HG03354 (cell line): ENCODE measurements around the gene CAP2.

Experiments
- ATAC-seq: cut with Tn5 transposase; IDR thresholded peaks from one replicate; pipeline ENCODE4 v1.9.1; 2021; ENCODE audit warnings: mild to moderate bottlenecking; ENCODE audit not compliant: unreplicated experiment, poor library complexity, severe bottlenecking

Gene CAP2

DNA sequence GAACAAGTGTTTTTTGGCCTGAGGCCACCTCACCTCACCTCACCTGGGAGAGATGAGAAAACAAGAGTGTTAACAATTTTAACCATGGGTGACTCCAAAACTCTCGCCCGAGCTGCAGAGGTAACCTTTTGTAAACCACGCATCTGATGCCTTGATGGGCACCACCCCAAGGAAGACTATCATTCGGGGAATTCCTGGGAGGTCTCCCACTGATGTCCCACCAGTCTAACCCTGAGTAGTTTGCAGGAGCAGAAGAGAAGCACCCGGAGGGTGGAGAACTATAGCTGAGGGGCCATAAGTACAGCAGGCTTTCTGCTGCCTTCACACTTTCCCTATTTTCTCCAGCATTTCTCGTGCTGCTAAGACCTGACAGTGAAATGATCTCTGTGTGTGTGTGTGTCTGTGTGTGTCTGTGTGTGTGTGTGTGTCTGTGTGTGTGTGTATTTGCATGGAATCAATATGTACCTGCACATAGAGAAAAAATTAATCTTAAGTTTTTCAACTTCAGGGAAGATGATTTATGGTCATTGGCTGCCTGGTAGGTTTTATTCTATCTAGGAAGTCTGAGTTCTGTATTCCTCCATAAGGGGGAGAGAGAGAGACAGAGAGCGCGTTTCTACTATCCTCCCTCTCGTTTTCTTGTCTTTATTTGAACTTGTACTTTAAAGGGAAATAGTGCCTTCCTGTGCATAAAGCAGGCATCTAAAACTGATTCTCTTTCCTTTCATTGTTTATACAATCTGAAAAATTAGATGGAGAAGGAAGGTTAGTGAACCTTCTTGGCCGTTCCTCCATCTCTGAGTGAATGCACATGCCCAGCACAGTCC lies 75.8 kb downstream of the CAP2 start:
- ATAC-seq, result no peak

DNA sequence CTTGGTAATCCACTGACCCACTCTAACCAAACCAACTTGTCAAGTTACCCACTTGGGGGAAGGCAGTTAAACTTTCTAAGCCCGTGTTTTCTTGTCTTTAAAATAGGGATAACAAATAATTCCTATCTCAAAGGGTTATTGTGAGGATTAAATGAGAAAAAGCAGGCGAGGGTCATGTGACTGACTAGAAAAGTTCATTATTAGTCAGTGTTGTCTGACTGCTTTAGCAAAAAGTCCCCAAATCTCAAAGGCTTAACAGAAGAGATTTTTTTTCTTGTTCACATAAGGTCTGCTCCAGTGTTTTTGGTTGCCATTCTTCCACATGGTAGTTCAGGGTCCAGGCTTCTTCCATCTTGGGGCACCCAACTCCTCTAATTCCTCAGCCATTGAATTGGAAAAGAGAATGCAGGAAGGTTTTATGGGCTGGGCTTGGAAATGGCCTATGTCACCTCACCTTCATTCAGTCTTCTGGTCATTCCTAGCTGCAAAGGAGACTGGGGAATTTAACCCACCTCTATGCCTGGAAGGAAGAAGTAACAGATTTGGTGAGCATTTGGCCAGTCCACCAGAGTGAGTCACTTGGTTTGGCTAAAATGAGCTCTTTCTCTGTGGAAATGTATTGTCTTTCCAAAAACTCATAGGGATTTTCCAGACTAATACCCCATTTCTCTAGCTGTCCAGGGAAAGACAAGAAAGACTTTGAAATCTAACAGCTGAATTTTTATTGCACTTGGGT lies 77.0 kb downstream of the CAP2 start:
- no peak for ATAC-seq

DNA sequence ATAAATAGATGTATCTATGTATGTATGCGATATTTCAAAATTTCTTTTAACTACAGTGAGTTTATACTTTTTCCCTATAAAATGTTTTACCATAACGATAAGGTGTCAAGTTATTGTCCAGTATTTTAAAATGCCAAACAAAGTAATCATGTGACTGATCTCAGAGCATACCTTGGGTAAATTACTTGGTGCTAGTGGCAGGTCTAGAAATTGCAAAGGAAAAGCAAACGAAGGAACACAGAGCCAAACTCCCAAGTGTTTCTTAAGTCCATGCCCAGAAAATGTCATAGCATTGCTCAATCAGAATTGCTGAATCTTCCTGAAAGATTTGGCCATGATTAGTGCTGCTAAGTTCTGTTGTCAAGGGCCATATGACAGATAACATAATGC lies 77.5 kb downstream of the CAP2 start:
- ATAC-seq, result no peak

- no peak for ATAC-seq
Measured at GRCh38 chr6:17472653-17473183, 79.3 kb downstream of the CAP2 start.

- no peak for ATAC-seq
Measured at GRCh38 chr6:17473554-17473953, 80.2 kb downstream of the CAP2 start.

- no peak for ATAC-seq
Measured at GRCh38 chr6:17474289-17474688, 80.9 kb downstream of the CAP2 start.

- ATAC-seq, result no peak
Measured at GRCh38 chr6:17475606-17476244, 82.3 kb downstream of the CAP2 start.

DNA sequence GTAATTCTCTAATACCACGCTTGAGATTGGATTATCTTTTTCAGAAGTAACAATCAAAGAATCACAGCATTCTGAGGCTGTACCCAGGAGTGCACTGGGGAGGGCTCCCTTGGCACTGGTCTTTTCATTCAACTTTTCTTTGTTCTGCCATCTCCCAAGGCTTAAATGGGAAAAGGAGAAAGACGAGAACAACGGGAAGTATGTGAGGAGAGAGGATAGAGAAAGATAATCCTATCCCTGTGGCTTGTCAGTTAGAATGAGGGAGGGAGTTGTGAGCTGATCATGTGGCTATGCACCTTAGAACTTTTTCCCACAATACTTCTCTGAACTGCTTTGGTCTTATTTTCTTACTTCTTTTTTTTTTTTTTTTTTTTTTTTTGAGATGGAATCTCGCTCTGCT lies 83.1 kb downstream of the CAP2 start:
- ATAC-seq, result no peak

- no peak for ATAC-seq
Measured at GRCh38 chr6:17477356-17477755, 84.0 kb downstream of the CAP2 start.

GRCh38 chr6:17478223-17478907 lies 85.0 kb downstream of the CAP2 start:
- no peak for ATAC-seq

DNA sequence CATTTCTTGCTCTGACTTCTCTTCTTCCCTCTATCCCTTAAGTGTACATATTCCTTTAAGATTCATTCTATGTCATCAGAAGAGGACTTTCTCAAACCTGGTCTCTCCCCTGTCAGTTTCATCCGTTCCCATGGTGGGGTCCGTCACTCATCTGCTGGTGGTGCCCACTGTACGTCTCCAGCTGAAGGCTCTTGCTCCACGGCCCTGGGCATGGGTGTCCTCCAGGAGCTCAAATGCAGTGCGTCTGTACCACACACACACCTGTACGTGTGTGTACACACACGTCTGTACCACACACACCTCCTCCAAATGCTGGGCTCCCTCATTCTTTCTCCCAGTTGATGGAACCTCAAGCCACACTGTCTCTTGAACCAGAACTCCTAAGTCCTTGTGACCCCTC lies 85.6 kb downstream of the CAP2 start:
- no peak for ATAC-seq

DNA sequence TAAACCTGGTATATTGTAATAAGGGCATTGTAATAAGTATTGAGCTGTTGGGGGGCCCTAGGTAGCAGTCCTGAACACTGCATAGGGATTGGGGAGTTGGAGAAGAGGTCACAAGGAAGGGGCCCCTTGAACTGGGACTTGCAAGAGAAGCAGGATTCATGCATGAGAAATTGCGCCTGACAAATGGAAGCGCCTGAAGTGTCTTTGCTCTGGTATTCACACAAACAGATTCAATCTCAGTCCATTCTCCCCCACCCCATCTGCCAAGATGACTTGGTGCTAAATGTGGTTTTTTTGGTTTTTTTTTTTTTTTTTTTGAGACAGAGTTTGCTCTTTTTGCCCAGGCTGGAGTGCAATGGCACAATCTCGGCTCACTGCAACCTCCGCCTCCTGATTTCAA lies 87.1 kb downstream of the CAP2 start:
- ATAC-seq, result no peak

- ATAC-seq, result no peak
Measured at GRCh38 chr6:17482711-17483110, 89.3 kb downstream of the CAP2 start.

- no peak for ATAC-seq
Measured at GRCh38 chr6:17483391-17484016, 90.1 kb downstream of the CAP2 start.

DNA sequence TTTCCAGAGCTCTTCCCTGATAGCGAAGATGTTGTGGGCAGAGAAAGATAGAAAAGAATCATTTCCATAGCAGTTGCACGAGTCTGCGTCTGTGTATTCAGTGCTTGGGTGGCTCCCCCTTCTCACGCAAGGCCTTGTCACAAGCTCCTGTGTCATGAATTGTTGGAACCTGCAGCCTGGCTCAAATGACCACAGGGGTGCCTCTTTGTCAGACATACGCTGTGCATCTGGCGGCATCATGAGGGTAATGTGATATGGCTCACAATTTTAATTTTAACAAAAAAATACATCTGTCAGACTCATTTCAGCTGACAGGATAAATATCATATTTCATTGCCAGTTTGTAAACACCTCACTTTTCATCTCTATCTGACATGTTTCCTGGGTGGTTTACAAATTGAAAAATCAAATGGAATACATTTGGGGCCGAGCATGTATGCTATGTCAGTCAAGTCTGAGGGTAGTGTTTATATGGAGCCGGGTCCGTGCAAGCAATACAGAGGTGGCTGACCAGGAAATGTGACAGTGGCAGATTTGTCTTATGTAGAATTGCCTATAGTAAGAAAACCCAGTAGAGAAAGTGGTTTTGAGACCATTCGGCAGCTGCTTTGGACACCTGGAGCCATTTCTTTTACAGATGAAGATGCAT lies 90.9 kb downstream of the CAP2 start:
- no peak for ATAC-seq

DNA sequence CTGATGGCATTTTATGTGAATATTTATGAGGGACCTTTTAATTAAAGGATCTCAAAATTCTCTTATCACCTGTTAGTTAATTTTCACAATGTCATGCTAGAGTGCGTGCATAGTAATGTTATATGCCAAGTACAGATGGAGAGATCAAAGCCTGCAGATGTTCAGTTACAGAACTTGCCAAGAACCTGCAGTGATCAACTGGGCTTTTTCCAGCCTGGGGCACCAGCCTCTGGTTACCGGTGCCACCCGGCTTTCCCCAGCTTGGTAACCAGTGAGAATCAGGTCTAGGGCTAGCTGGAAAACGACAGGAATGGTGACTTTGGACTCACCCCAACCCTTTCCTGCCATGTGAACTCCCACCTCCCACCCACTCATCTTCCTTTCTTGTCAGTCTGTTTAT lies 91.8 kb downstream of the CAP2 start:
- no peak for ATAC-seq

DNA sequence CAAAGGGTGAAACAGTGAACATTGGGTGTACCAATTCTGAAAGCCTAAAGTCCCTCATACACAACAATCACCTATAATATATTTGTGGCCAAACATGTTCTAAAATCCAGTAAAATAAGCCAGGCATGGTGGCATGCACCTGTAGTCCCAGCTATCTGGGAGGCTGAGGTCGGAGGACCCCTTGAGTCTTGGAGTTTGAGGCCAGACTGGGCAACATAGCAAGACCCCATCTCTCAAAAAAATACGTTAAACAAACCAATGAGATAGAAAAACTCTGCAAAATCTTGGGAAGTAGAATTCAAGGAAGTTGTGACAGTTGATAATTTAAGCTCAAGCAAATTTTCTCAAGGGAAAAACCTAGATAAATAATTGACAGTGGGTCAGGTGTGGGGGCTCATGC lies 92.6 kb downstream of the CAP2 start:
- ATAC-seq, result no peak

- ATAC-seq, result no peak
Measured at GRCh38 chr6:17486680-17487079, 93.3 kb downstream of the CAP2 start.

- no peak for ATAC-seq
Measured at GRCh38 chr6:17490724-17491123, 97.3 kb downstream of the CAP2 start.
